Adrenal gland (tissue), 12 donors: ENCODE data around the gene NOD2. TPM values are rescaled to one million over a fixed set of nuclear protein-coding genes. Genes with fewer than 3 reads are reported as not detected.
A peak's percentile ranks its signal among the peaks of the same experiment; 100 is the strongest.

Experiments
- DNase-seq, 7 donors: peaks; one replicate each; pipeline ENCODE4 v3.0.0-alpha.2; 2019 to 2020
- H3K27ac ChIP-seq, 5 donors: fragments of 200-600 bp; sonication (generic) in 4 of 5; 1 replicate in 3 of 5; 2 replicates in 2 of 5; pipeline versions ENCODE4 v1.5.1 to v1.8.0; 2016 to 2020; ENCODE audit warnings: mild to moderate bottlenecking in 1 of 5
- H3K27me3 ChIP-seq: fragments of 200-600 bp; 2 replicates; pipeline ENCODE4 v1.8.0; 2021
- H3K36me3 ChIP-seq, 2 donors: fragments of 200-600 bp; replicated peaks in 1 of 2; 1 replicate in 1 of 2; 2 replicates in 1 of 2; pipeline versions ENCODE4 v1.5.1 to v1.8.0; 2018 to 2022
- H3K4me1 ChIP-seq, 2 donors: fragments of 200-600 bp; replicated peaks in 1 of 2; 1 replicate in 1 of 2; 2 replicates in 1 of 2; pipeline versions ENCODE4 v1.5.1 to v1.8.0; 2018 to 2021
- H3K4me3 ChIP-seq, 4 donors: fragments of 200-600 bp; sonication (generic) in 3 of 4; one replicate each; pipeline ENCODE4 v1.5.1; 2016 to 2018
- H3K9me3 ChIP-seq, 3 donors: fragments of 200-600 bp; sonication (generic) in 1 of 3; replicated peaks in 1 of 3; 1 replicate in 2 of 3; 2 replicates in 1 of 3; pipeline versions ENCODE4 v1.5.1 to v1.8.0; 2016 to 2021
- POLR2A ChIP-seq, 2 donors: fragments of 450-650 bp; IDR thresholded peaks; one replicate each; pipeline ENCODE4 v1.6.1; 2017; ENCODE audit warnings: antibody characterized with exemption in 2 of 2, mild to moderate bottlenecking in 2 of 2, moderate library complexity in 1 of 2
- WGBS, 4 donors: extraction: QIAGEN DNeasy Blood & Tissue Kit in 2 of 4; methylation state at CpG; one replicate each; pipeline versions ENCODE4 v1.1.5 to v1.1.7; 2013 to 2017; 5-methylcytosine and 5-hydroxymethylcytosine counted together
- intact Hi-C, 2 donors: fragments of 100-400 bp; cut with DNase I; formaldehyde crosslinking; loops; one replicate each; pipeline versions ENCODE4 v1.14.1 to v1.15.0; 2022 to 2023
- polyA plus RNA-seq, 3 donors: library from polyadenylated mRNA; stranded (reverse); fragments of 200-250 nt in 2 of 3; fragments of 350-450 nt in 1 of 3; fragmentation: Illumina TruSeq in 1 of 3; extraction: RNeasy Lipid Tissue Mini Kit (QIAGEN cat#74804) in 1 of 3; gene quantifications; one replicate each; pipeline ENCODE4 v1.2.3, GENCODE V29; 2013 to 2014
- total RNA-seq, 9 donors: library from RNA; depleted of rRNA in 4 of 9; stranded (reverse); fragments of >200 nt in 4 of 9; fragments of 120-200 nt in 1 of 9; fragmentation: NEBNext Ultra II Directional in 1 of 9; extraction: Animal tissue kit (Norgen Biotek cat#: 25700) in 1 of 9; gene quantifications; one replicate each; pipeline versions ENCODE4 v1.1.0 to v1.2.4, GENCODE V29; 2013 to 2023
- TF ChIP-seq, protein P1 (sequence below), 6 experiments: fragments of 450-650 bp in 4 of 6; fragments of 200-600 bp in 2 of 6; sonication (generic) in 1 of 6; IDR thresholded peaks; 1 replicate in 5 of 6; 2 replicates in 1 of 6; pipeline versions ENCODE4 v1.5.1 to v1.8.0; 2016 to 2021; ENCODE audit warnings: antibody characterized with exemption in 6 of 6, mild to moderate bottlenecking in 2 of 6, moderate library complexity in 1 of 6
- donor health status: healthy with polysubstance abuse.
- donor health status: Bipolar disorder and iron deficiency.
- donor health status: DM: yes; HTN: yes; CAD: no.
- donor health status: DM: no; HTN: no; CAD: no.
- donor health status: DM: no; HTN: no; CAD: no.
- donor health status: DM: yes; HTN: yes; CAD: no.

The NOD2 gene
- total and polyA plus RNA-seq, 12 donors: 0.12 to 3.7 (median 1.1) TPM

GRCh38 chr16:50736448-50736847, 43.0 kb downstream of the NOD2 start:
- H3K36me3 ChIP-seq: no peaks in the 10 kb centered on the region
- WGBS, 4 donors: 78 to 91% (median 82%) methylated on average over 8 to 9 of the region's 9 CpGs
- DNase-seq: peak in 1 of 7 donors; percentile 14
- intact Hi-C loops: no loop called here
- no peaks in the 10 kb centered on the region for H3K27me3 ChIP-seq
- TF ChIP-seq, protein P1, sequence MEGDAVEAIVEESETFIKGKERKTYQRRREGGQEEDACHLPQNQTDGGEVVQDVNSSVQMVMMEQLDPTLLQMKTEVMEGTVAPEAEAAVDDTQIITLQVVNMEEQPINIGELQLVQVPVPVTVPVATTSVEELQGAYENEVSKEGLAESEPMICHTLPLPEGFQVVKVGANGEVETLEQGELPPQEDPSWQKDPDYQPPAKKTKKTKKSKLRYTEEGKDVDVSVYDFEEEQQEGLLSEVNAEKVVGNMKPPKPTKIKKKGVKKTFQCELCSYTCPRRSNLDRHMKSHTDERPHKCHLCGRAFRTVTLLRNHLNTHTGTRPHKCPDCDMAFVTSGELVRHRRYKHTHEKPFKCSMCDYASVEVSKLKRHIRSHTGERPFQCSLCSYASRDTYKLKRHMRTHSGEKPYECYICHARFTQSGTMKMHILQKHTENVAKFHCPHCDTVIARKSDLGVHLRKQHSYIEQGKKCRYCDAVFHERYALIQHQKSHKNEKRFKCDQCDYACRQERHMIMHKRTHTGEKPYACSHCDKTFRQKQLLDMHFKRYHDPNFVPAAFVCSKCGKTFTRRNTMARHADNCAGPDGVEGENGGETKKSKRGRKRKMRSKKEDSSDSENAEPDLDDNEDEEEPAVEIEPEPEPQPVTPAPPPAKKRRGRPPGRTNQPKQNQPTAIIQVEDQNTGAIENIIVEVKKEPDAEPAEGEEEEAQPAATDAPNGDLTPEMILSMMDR (IDR thresholded peaks at IDR 0.05): no peak
- TF ChIP-seq POLR2A (IDR thresholded peaks at IDR 0.05): no peak
- no peak overlapping the region for H3K4me3 ChIP-seq
- H3K4me1 ChIP-seq: peaks cover 4 to 5% of the 10 kb centered on the region in 2 donors
- no peaks in the 10 kb centered on the region for H3K9me3 ChIP-seq
- H3K27ac ChIP-seq: no peak overlapping the region

DNA sequence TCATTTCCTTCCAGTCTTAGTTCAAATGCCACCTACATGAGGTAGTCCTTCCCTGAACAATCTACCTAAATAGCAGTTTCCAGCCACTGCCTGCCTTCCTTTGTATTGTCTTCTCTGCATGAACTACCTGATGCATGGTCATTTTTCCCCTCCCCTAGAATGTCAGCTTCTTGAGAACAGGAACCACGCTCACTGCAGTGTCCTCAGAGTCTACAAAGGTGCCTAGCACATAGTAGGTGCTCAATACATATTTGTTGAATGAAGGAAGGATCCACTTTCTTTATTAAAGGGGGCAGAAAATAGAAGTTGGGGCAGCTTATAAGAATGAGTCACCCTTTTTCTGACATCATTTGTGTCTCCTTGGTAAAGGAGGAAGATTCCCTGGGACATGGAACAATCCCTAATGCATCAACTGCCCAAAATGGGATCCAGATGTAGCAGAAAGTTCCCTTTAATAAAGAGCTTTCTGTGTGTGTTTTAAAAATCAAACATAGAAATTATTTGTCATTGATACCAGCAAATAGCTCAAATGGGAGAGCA, 44.1 kb downstream of the NOD2 start:
- peaks cover 4 to 5% of the 10 kb centered on the region in 2 donors for H3K4me1 ChIP-seq
- H3K36me3 ChIP-seq: no peaks in the 10 kb centered on the region
- H3K27me3 ChIP-seq: no peaks in the 10 kb centered on the region
- WGBS, 4 donors: 85 to 100% (median 95%) methylated on average over 1 of the region's 1 CpG
- no peak overlapping the region for H3K4me3 ChIP-seq
- TF ChIP-seq POLR2A (IDR thresholded peaks at IDR 0.05): no peak
- no peak for DNase-seq
- no peaks in the 10 kb centered on the region for H3K9me3 ChIP-seq
- no peak overlapping the region for H3K27ac ChIP-seq
- intact Hi-C loops: no loop called here

DNA sequence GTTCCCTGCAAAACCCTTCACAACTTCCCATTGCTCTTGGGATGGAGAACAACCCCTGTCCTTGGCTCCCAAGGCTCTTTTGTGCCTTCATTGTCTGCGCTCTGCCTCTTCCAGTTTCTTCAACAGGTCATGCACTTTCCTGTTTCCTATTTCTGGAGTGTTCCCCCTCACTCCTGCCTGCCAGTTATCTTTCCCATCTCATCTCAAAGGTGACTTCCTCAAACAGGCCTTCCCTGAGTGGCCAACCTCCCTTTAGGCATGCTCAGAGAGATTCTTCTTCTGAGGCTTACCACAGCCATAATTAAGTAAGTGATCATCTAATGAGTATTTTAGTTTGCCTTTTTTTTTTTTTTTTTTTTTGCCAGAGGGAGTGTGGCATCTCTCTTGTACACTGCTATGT, 45.6 kb downstream of the NOD2 start:
- Histone ChIP-seq H3K27ac (no peak overlapping the region), H3K36me3 (no peaks in the 10 kb centered on the region), H3K27me3 (no peaks in the 10 kb centered on the region), H3K4me3 (no peak overlapping the region), H3K9me3 (no peaks in the 10 kb centered on the region), H3K4me1 (peaks cover 5 to 15% of the 10 kb centered on the region in 2 donors)
- no peak for DNase-seq
- 88 to 97% (median 92%) methylated on average over 1 of the region's 1 CpG for WGBS, 4 donors
- TF ChIP-seq, protein P1 (IDR thresholded peaks at IDR 0.05): no peak
- TF ChIP-seq POLR2A (IDR thresholded peaks at IDR 0.05): no peak
- intact Hi-C loops: no loop called here

DNA sequence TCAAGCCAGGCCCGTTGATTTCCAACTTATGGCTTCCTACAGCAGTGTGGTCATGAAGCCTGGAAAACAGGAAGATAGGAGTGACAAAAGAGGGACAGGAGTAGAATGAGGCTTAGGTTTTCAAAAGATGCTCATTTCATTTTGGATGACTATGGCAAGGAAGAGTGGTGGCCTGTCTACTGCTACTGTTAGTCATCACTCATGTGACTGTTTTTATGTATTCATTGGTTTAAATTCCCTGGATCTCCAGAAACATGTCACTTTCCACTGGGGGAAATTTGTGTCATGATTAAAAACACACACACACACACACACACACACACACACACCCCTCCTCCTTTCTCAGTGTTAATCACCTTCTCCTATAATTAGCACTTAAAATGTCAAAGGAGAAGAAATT, 47.3 kb downstream of the NOD2 start:
- whole genome bisulfite sequencing, 4 donors: 75 to 94% (median 83%) methylated on average over 1 of the region's 1 CpG
- intact Hi-C loops: no loop called here
- Histone ChIP-seq H3K27ac (no peak overlapping the region), H3K4me1 (peaks cover 12 to 30% of the 10 kb centered on the region in 2 donors), H3K9me3 (no peaks in the 10 kb centered on the region), H3K36me3 (no peaks in the 10 kb centered on the region), H3K27me3 (no peaks in the 10 kb centered on the region), H3K4me3 (no peak overlapping the region)
- no peak for DNase-seq
- no peak for TF ChIP-seq POLR2A (IDR thresholded peaks at IDR 0.05)
- TF ChIP-seq, protein P1 (IDR thresholded peaks at IDR 0.05): no peak

DNA sequence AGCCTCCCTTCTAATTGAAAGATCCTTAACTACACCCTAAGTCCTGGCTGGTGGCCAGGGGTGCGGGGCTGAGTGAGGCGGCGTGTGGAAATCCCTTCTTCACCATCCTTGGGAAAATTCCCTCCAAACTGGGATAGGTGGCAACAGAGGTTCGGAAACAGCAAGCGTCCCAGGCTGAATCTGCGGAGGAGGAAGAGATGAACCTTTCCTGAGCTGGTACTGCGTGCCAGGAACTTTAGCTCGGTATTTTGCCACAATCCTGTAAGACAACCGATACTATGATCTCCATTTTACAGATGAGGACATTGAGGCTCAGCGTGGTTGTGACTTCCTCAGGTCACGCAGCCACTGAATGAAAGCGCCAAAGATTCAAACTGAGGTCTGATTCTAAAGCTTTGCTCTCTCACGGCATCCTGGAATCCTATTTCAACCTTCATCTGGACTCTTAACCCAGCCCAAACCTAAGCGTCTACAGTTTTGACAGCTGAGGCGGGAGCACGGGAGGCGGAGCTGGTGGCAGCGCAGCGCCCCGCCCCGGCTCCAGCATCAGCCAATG, 47.9 kb downstream of the NOD2 start:
- 4 to 9% (median 6%) methylated on average over 13 to 21 of the region's 21 CpGs for WGBS, 4 donors
- peak overlapping the region in 3 of 5 donors; percentile 2 to 76 (median 51) for H3K27ac ChIP-seq
- peak overlapping the region in 2 of 4 donors; percentile 10 to 46 for H3K4me3 ChIP-seq
- TF ChIP-seq POLR2A (IDR thresholded peaks at IDR 0.05): no peak
- TF ChIP-seq, protein P1 (IDR thresholded peaks at IDR 0.05): no peak
- H3K9me3 ChIP-seq: no peaks in the 10 kb centered on the region
- peak in 6 of 7 donors; percentile 19 to 63 (median 34) for DNase-seq
- no peaks in the 10 kb centered on the region for H3K36me3 ChIP-seq
- intact Hi-C loops: no loop called here
- H3K27me3 ChIP-seq: no peaks in the 10 kb centered on the region
- peaks cover 16 to 36% of the 10 kb centered on the region in 2 donors for H3K4me1 ChIP-seq
